ENCODE measurements around the gene NFKBIA. TPM values are rescaled to one million over a fixed set of nuclear protein-coding genes. Genes with fewer than 3 reads are reported as not detected.

NFKBIA gene
- total RNA-seq (2014; rRNA removed; shearing (Covaris generic)): 83.9 and 88.8 TPM in 2 replicates

GRCh38 chr14:35404449-35405303 lies at the start of gene NFKBIA:
TSS of gene NFKBIA (minus strand) at chr14:35404749. CDS start at chr14:35404644, 105 bp downstream.

Other genes with a start within 250 kb of the NFKBIA start
- gene PSMA6, start 112.4 kb downstream of the NFKBIA start, total RNA-seq (2014; rRNA removed; shearing (Covaris generic)): 172 and 188 TPM in 2 replicates
- gene INSM2, start 129.4 kb upstream of the NFKBIA start, total RNA-seq (2014; rRNA removed; shearing (Covaris generic)): not detected in 2 replicates